D341Med (cell line): Measurements from ENCODE around the gene FOXD4L3.
"Not testable (repeated sequence)": the region's sequence is repeated elsewhere in the genome, so short reads cannot be mapped to it uniquely, and the experiment has no call there.

Source experiments
- DNase-seq: peaks from one replicate; pipeline ENCODE4 v3.0.0; 2012; ENCODE audit warnings: low spot score

FOXD4L3 gene

GRCh38 chr9:68302567-68302966, at the start of gene FOXD4L3:
FOXD4L3 (plus strand) TSS chr9:68302867; CDS start chr9:68302952, 85 bp downstream.
- DNase-seq, result not testable (repeated sequence)

GRCh38 chr9:68281041-68281440, 21.6 kb upstream of the FOXD4L3 start:
- DNase-seq, result not testable (repeated sequence)

- not testable (repeated sequence) for DNase-seq
These were observed 1.1 kb downstream of the FOXD4L3 start for GRCh38 chr9:68303771-68304170.

GRCh38 chr9:68304212-68304611, 1.5 kb downstream of the FOXD4L3 start:
- DNase-seq, result not testable (repeated sequence)

- not testable (repeated sequence) for DNase-seq
These were observed 2.1 kb downstream of the FOXD4L3 start for GRCh38 chr9:68304777-68305176.

GRCh38 chr9:68305680-68306285, 3.1 kb downstream of the FOXD4L3 start:
- not testable (repeated sequence) for DNase-seq

GRCh38 chr9:68306391-68306964, 3.8 kb downstream of the FOXD4L3 start:
- DNase-seq, result not testable (repeated sequence)

GRCh38 chr9:68307127-68307526, 4.5 kb downstream of the FOXD4L3 start:
- not testable (repeated sequence) for DNase-seq

- not testable (repeated sequence) for DNase-seq
These were observed 5.0 kb downstream of the FOXD4L3 start for GRCh38 chr9:68307654-68308053.

GRCh38 chr9:68311208-68311607, 8.5 kb downstream of the FOXD4L3 start:
- not testable (repeated sequence) for DNase-seq

GRCh38 chr9:68318209-68318608, 15.5 kb downstream of the FOXD4L3 start:
- not testable (repeated sequence) for DNase-seq

- DNase-seq, result not testable (repeated sequence)
These were observed 21.1 kb downstream of the FOXD4L3 start for GRCh38 chr9:68323749-68324148.

GRCh38 chr9:68324518-68324917, 21.9 kb downstream of the FOXD4L3 start:
- DNase-seq, result not testable (repeated sequence)

- DNase-seq, result not testable (repeated sequence)
These were observed 26.4 kb downstream of the FOXD4L3 start for GRCh38 chr9:68329106-68329505.

GRCh38 chr9:68330531-68331173, 28.0 kb downstream of the FOXD4L3 start:
- not testable (repeated sequence) for DNase-seq

GRCh38 chr9:68332122-68332521, 29.5 kb downstream of the FOXD4L3 start:
- DNase-seq, result not testable (repeated sequence)

GRCh38 chr9:68335935-68336334, 33.3 kb downstream of the FOXD4L3 start:
- not testable (repeated sequence) for DNase-seq

GRCh38 chr9:68336639-68337339, 34.1 kb downstream of the FOXD4L3 start:
- DNase-seq, result not testable (repeated sequence)

- not testable (repeated sequence) for DNase-seq
These were observed 35.3 kb downstream of the FOXD4L3 start for GRCh38 chr9:68338000-68338399.

- not testable (repeated sequence) for DNase-seq
These were observed 39.8 kb downstream of the FOXD4L3 start for GRCh38 chr9:68342265-68343025.

- not testable (repeated sequence) for DNase-seq
These were observed 40.6 kb downstream of the FOXD4L3 start for GRCh38 chr9:68343242-68343641.

GRCh38 chr9:68343992-68344391, 41.3 kb downstream of the FOXD4L3 start:
- DNase-seq, result not testable (repeated sequence)
